OCI-LY1 (cell line): Measurements from ENCODE around the gene CXCL17.

Experiments used
- EZH2 ChIP-seq: fragments of 200-600 bp; sonication (generic), shearing (Covaris generic); IDR thresholded peaks from 2 replicates; pipeline ENCODE4 v1.8.0; 2017; ENCODE audit warnings: borderline replicate concordance, mixed run types, mild to moderate bottlenecking, antibody characterized with exemption, low read length, moderate library complexity, mixed read lengths
- TF ChIP-seq, protein P1 (sequence below): fragments of 200-600 bp; sonication (generic), shearing (Covaris generic); IDR thresholded peaks from 2 replicates; pipeline ENCODE4 v1.5.1; 2017; ENCODE audit warnings: mild to moderate bottlenecking, antibody characterized with exemption, low read length, moderate library complexity, mixed read lengths

DNA sequence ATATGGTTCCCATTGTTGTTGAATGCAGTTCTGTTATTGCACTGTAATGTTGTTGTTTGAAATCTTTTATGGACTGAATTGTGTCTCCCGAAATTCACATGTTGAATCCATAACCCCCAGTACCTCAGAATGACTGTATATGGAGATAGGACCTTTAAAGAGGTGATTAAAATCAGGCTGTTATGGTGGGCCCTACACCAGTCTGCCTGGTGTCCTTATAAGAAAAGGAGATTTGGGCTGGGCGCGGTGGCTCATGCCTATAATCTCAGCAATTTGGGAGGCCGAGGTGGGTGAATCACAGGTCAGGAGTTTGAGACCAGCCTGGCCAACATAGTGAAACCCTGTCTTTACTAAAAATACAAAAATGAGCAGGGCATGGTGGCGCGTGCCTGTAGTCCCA, 7.4 kb downstream of the CXCL17 start:
- TF ChIP-seq, protein P1, sequence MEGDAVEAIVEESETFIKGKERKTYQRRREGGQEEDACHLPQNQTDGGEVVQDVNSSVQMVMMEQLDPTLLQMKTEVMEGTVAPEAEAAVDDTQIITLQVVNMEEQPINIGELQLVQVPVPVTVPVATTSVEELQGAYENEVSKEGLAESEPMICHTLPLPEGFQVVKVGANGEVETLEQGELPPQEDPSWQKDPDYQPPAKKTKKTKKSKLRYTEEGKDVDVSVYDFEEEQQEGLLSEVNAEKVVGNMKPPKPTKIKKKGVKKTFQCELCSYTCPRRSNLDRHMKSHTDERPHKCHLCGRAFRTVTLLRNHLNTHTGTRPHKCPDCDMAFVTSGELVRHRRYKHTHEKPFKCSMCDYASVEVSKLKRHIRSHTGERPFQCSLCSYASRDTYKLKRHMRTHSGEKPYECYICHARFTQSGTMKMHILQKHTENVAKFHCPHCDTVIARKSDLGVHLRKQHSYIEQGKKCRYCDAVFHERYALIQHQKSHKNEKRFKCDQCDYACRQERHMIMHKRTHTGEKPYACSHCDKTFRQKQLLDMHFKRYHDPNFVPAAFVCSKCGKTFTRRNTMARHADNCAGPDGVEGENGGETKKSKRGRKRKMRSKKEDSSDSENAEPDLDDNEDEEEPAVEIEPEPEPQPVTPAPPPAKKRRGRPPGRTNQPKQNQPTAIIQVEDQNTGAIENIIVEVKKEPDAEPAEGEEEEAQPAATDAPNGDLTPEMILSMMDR: no peak
- no peak for TF ChIP-seq EZH2
